Activated naive CD8-positive, alpha-beta T cell (primary cell): ENCODE data around the gene CSTF1.
A peak's percentile ranks its signal among the peaks of the same experiment; 100 is the strongest.
"Not testable (repeated sequence)": the region's sequence is repeated elsewhere in the genome, so short reads cannot be mapped to it uniquely, and the experiment has no call there.

Experiments used
- H3K27ac Mint-ChIP-seq: one replicate; pipeline ENCODE4 v1.8.0; 2021; ENCODE audit warnings: mixed read lengths
- H3K27me3 Mint-ChIP-seq: one replicate; pipeline ENCODE4 v1.8.0; 2021; ENCODE audit warnings: mixed read lengths
- H3K36me3 Mint-ChIP-seq: one replicate; pipeline ENCODE4 v1.8.0; 2021; ENCODE audit warnings: mixed read lengths
- H3K4me1 Mint-ChIP-seq: one replicate; pipeline ENCODE4 v1.8.0; 2021; ENCODE audit warnings: low read depth, mixed read lengths
- H3K4me3 Mint-ChIP-seq: one replicate; pipeline ENCODE4 v1.8.0; 2021; ENCODE audit warnings: mild to moderate bottlenecking, mixed read lengths
- H3K9me3 Mint-ChIP-seq: one replicate; pipeline ENCODE4 v1.8.0; 2021; ENCODE audit warnings: low read depth, mixed read lengths

Gene CSTF1

DNA sequence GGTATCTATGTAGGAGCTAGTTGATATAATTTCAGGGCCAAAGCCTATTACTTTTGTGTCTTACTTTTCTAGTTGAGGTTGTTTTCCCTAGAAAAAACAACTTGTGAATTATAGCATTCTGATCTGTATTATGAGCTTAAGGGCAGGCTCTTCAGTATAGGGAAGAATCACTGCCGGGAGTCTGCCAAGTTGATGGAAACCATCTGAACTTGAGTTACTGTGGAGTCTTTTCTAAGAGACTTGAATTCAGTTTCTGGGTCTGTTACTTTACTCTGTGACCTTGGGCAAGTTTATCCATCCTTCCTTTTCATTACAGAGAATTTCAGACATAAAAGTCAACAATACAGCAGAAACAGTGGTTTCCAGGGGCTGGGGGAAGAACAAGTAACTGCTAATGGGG, 17.5 kb downstream of the CSTF1 start:
- H3K4me3 Mint-ChIP-seq, result no peak overlapping the region
- no peaks in the 10 kb centered on the region for H3K27me3 Mint-ChIP-seq
- no peaks in the 10 kb centered on the region for H3K9me3 Mint-ChIP-seq
- H3K36me3 Mint-ChIP-seq, result peaks cover 6% of the 10 kb centered on the region
- peaks cover 42% of the 10 kb centered on the region for H3K4me1 Mint-ChIP-seq
- peak overlapping the region; percentile 69 for H3K27ac Mint-ChIP-seq

DNA sequence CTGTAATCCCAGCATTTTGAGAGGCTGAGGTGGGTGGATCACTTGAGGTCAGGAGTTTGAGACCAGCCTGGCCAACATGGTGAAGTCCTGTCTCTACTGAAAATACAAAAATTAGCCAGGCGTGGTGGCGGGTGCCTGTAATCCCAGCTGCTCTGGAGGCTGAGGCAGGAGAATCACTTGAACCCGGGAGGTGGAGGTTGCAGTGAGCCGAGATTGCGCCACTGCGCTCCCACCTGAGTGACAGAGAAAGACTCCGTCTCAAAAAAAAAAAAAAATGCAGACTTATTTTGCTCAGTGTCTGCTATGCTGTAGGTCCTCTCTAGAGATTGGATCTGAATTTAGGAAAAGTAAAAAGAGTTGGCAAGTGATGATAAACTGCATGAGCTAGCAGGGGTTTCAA, 18.8 kb downstream of the CSTF1 start:
- not testable (repeated sequence) for H3K9me3 Mint-ChIP-seq, H3K27me3 Mint-ChIP-seq, H3K36me3 Mint-ChIP-seq
- H3K4me1 Mint-ChIP-seq, result peaks cover 49% of the 10 kb centered on the region
- H3K27ac Mint-ChIP-seq, result peak overlapping the region; percentile 96
- peak overlapping the region; percentile 89 for H3K4me3 Mint-ChIP-seq

DNA sequence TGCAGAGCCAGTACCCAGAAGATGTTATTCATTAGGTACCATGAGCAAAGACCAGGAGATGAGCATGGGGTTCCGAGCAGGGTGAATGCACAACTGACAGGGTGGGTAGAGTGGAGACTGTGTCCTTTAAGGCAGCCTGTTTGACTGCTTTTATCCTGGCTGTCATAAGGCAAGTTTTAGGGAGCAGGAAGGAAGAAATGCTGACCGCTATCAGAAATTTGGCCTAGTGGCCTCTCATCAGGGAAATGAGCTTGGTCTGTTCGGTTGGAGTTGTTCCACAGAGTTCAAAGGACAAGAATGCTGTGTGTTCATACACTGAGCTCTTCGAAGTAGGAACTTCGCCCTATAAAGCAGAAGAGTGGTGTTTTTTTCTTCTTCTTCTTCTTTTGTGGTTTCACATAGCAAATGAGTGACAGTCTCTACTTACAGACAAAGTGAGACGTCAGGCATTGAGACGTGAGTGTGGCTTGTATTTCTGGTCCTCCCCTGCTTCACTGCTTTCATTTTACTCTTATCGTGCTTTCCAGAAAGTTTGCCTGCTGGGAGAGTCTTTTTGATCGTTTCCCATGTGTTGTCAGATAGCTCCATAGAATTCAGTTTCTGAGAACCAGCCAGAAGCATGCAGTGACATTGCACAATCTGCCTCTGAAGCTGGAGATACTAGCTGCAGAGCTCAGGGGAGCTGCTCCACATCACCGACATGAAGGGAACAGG, 19.5 kb downstream of the CSTF1 start, which contains the start of gene CASS4:
Gene CASS4, plus strand, starts transcription at position 502 of the 714 bp plus-strand sequence. Its CDS starts 199 bp downstream, at position 701.
- no peaks in the 10 kb centered on the region for H3K27me3 Mint-ChIP-seq
- peak within 1 kb of the TSS; percentile 89 for H3K4me3 Mint-ChIP-seq
- peaks cover 55% of the 10 kb centered on the region for H3K4me1 Mint-ChIP-seq
- H3K27ac Mint-ChIP-seq, result peak within 1 kb of the TSS; percentile 96
- peaks cover 5% of the 10 kb centered on the region for H3K36me3 Mint-ChIP-seq
- H3K9me3 Mint-ChIP-seq, result no peaks in the 10 kb centered on the region

DNA sequence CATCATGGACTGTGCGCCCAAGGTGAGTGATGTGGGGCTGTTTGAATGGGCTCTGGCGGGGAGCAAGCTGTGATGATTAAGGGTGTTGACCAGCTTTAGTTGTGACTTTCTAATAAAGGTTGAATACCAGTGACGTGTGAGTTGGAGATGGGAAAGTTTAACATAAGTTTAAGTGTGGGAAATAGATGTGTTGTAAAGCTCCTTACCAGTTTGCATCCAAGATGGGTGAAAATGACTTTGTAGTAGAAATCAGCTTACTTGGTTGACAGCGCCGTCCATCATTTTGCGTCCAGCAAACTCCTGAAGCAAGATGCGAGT, 20.0 kb downstream of the CSTF1 start:
- peaks cover 5% of the 10 kb centered on the region for H3K36me3 Mint-ChIP-seq

DNA sequence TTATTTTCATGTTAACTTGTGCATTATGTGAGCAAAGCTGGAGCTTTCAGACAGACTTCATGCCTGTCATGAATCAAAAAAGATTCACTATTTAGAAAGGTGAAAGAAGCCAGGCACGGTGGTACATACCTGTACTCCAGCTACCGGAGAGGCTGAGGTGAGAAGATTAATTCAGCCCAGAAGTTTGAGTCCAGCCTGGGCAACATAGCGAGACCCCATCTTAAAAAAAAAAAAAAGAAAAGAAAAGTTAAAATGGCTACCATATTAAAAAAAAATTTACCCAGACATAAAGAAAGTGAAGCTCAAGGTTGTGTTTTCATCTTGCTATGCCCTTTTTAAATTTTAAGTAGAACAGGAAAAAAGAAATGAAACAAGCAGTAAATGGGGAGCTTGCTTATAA, 20.5 kb downstream of the CSTF1 start:
- H3K36me3 Mint-ChIP-seq, result peaks cover 5% of the 10 kb centered on the region
- H3K9me3 Mint-ChIP-seq, result no peaks in the 10 kb centered on the region
- peak overlapping the region; percentile 96 for H3K27ac Mint-ChIP-seq
- no peaks in the 10 kb centered on the region for H3K27me3 Mint-ChIP-seq
- peak overlapping the region; percentile 89 for H3K4me3 Mint-ChIP-seq
- H3K4me1 Mint-ChIP-seq, result peaks cover 65% of the 10 kb centered on the region

More for the DNA sequence above, 20.0 kb downstream of the CSTF1 start:
- Mint-ChIP-seq H3K4me1 (peaks cover 60% of the 10 kb centered on the region), H3K9me3 (no peaks in the 10 kb centered on the region), H3K27me3 (no peaks in the 10 kb centered on the region), H3K27ac (peak overlapping the region; percentile 96), H3K4me3 (peak overlapping the region; percentile 89)

DNA sequence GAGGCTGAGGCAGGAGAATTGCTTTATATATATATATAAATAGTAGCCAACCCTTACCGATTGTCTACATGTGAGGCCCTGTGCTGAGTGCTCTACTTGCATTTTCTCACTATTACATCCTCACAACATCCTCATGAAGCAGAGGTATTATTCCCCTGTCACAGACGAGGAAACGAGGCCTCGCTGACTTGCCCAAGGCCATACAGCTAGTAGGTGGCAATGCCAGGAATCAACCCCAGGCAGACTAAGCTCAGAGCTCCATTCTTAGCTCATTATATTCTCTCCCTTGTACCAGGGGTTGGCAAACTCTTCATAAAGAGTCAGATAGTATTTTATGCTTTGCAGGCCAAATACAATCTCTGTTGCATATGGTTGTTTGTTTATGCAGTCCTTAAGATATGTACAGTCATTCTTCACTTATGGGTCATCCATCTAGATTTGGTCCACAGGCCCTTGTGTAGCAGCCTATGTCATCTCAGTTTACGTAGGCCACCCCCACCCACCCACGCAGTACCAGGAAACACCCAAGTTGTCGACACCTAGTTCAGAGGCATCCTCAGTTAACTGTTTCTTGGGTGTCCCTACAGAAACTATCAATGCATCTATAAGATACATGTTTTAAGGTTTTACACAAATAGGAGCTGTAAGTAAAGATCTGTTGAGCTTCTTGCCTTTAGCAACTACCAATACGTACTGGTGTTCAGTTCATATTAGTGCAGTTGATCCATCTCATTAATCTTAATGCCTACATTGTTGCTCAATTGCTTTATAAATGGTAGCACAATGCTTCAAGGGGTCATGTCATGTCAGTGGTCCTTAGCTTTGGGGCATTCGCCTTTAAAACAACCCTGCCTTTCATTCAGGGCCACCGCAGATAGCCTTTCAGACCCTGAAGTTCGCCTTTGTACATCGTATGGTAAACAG, 22.7 kb downstream of the CSTF1 start:
- peaks cover 9% of the 10 kb centered on the region for H3K36me3 Mint-ChIP-seq
- H3K9me3 Mint-ChIP-seq, result no peaks in the 10 kb centered on the region
- H3K27me3 Mint-ChIP-seq, result no peaks in the 10 kb centered on the region
- peak overlapping the region; percentile 71 for H3K4me3 Mint-ChIP-seq
- H3K27ac Mint-ChIP-seq, result peak overlapping the region; percentile 99
- peaks cover 81% of the 10 kb centered on the region for H3K4me1 Mint-ChIP-seq

DNA sequence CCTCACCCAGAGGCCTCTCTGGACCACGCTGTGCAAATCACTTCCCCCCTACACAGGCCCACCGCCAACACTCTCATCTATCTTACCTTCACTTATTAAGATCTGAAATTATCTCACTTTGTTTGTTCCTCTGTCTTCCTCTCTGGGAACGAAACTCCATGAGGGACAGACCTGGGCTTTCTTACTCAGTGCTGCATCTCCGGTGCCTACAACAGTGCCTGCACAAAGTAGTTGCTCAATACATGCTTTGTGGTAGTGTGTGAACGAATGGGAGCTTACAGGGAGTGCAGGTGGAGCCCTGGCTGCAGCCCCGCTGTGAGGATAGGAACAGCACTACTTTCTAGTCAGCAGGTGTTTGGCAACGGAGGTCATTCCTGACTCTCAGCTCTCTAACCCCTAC, 25.0 kb downstream of the CSTF1 start:
- Mint-ChIP-seq H3K27me3 (no peaks in the 10 kb centered on the region), H3K9me3 (no peaks in the 10 kb centered on the region), H3K27ac (peak overlapping the region; percentile 99), H3K36me3 (peaks cover 8% of the 10 kb centered on the region), H3K4me3 (peak overlapping the region; percentile 86), H3K4me1 (peaks cover 90% of the 10 kb centered on the region)

DNA sequence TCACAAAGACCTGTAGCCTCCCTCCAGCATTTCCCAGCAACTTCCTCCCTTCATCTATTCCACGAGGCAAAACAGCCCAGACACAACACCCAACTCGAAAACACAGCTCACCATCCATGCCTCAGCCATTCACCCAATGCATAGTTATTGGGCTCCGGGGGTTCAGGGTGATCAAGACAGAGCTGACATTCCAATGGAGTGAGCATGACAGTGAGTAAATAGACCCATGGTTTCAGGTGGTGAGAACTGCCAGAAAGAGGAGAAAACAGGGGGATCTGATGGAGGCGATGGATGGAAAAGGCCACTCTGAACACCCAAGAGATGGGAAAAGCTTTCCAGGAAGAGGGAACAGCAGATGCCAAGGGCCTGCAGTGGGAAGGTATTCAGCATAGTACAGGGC, 25.5 kb downstream of the CSTF1 start:
- peak overlapping the region; percentile 86 for H3K4me3 Mint-ChIP-seq
- H3K36me3 Mint-ChIP-seq, result peaks cover 8% of the 10 kb centered on the region
- peak overlapping the region; percentile 99 for H3K27ac Mint-ChIP-seq
- H3K4me1 Mint-ChIP-seq, result peaks cover 90% of the 10 kb centered on the region
- H3K27me3 Mint-ChIP-seq, result no peaks in the 10 kb centered on the region
- H3K9me3 Mint-ChIP-seq, result no peaks in the 10 kb centered on the region

DNA sequence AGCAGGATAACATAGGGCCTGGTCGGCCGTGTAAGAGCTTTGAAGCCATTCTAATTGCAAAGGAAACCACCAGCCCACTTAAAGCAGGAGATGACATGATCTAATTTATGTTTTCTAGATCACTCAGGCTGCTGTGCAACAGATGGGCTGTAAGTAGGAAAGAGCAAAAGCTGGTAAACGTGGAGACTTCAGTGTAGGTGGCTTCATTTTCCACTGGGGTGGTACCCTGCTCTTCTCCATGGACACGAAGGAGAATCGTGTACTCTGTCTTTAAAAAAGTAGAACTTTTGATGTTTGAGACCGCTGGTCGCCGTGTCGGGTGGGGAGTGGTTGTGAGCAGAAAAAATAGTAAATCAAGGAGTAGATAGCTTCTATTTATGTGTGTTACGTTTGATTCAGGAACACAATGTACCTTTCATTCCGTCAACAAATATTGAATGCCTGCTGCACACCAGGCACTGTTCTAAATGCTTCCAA, 26.0 kb downstream of the CSTF1 start:
- no peaks in the 10 kb centered on the region for H3K27me3 Mint-ChIP-seq
- peak overlapping the region; percentile 86 for H3K4me3 Mint-ChIP-seq
- H3K27ac Mint-ChIP-seq, result peak overlapping the region; percentile 99
- peaks cover 8% of the 10 kb centered on the region for H3K36me3 Mint-ChIP-seq
- H3K9me3 Mint-ChIP-seq, result no peaks in the 10 kb centered on the region
- H3K4me1 Mint-ChIP-seq, result peaks cover 88% of the 10 kb centered on the region

DNA sequence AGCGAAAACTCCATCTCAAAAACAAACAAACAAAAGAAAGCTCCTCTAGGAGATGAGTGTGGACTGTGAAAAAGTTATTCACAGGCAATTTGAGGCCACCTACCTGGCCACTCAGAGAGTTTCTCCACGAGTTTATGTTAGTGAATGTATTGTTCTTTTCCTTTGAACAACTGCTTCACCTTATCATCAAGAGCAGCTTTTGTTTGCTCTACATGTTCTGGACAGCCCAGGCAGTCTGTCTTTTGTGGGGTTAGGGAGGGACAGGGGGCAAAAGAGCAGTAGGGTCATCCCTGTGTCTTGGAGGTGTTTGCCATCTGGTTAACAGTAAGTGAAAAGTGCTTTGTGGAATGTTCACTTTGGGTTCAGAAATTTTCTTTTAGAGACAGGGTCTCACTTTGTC, 27.6 kb downstream of the CSTF1 start:
- Mint-ChIP-seq H3K36me3 (peaks cover 8% of the 10 kb centered on the region), H3K4me3 (peak overlapping the region; percentile 7), H3K4me1 (peaks cover 79% of the 10 kb centered on the region), H3K27ac (peak overlapping the region; percentile 90), H3K27me3 (no peaks in the 10 kb centered on the region), H3K9me3 (no peaks in the 10 kb centered on the region)

DNA sequence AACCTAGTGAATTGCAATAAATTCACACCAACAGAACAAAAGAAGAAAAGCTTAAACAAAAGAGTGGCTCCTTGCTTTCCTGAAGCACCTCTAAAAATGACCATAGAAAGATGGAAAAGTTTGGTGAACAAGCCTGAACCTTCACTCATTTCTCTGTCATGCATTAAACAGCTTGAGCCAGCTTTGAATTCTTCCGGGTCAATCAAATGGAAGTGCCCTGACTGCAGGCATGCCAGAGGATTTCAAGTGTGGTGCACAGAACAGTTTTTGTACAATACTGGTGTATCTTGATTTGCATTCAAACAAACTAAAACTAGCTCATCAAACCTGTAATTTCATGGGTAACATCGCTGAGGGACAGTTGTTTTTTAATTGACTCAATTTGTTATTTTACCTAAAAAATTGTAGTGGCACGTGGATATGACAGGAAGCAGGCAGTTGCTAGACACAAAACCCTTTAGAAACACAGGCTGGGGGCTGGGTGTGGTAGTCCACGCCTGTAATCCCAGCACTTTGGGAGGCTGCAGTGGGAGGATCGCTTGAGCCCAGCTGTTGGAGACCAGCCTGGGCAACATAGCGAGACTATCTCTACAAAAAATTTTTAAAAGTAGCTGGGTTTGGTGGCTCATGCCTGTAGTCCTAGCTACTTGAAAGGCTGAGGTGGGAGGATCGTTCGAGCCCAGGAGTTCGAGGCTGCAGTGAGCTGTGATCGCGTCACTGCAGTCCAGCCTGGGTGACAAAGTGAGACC, 28.7 kb downstream of the CSTF1 start:
- Mint-ChIP-seq H3K4me1 (peaks cover 80% of the 10 kb centered on the region), H3K9me3 (no peaks in the 10 kb centered on the region), H3K27me3 (no peaks in the 10 kb centered on the region), H3K27ac (peak overlapping the region; percentile 90), H3K4me3 (peak overlapping the region; percentile 66), H3K36me3 (peaks cover 8% of the 10 kb centered on the region)

DNA sequence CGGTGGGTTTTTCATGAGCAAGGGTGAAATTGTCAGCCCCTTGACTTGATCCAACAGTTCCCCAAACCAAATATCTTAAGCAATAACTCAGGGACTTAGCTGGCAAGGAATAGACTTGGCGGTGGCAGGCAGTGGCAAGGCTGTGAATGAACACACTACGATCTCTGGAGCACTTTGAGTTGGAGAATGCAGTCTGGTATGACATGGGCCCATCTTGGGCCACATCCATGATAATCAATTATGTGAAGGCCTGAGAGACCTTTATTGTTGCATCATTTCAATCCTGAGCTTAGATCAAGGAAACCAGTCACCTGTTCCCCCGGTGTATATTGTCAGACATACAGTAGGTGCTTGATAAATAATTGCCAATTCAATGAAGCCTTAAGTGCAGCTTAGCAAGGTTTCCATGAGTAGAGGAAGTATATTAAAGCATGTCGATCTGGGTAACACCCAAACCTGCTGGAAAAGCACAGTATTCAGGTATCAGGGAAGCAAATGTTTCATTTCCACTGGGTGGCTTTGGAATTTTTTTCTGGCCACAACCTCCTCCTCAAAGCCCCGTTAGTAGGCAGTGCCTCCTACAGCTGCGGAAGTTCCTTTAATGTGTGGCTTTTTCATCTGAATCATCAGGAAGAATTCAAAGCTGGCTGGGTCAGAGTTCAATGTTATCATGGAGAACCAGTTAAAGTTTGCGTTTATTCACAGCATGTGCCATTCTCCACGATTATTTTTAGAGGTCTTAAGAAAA, 29.8 kb downstream of the CSTF1 start:
- H3K36me3 Mint-ChIP-seq, result peaks cover 4% of the 10 kb centered on the region
- peak overlapping the region; percentile 94 for H3K27ac Mint-ChIP-seq
- peaks cover 74% of the 10 kb centered on the region for H3K4me1 Mint-ChIP-seq
- no peaks in the 10 kb centered on the region for H3K27me3 Mint-ChIP-seq
- H3K4me3 Mint-ChIP-seq, result peak overlapping the region; percentile 28
- no peaks in the 10 kb centered on the region for H3K9me3 Mint-ChIP-seq

DNA sequence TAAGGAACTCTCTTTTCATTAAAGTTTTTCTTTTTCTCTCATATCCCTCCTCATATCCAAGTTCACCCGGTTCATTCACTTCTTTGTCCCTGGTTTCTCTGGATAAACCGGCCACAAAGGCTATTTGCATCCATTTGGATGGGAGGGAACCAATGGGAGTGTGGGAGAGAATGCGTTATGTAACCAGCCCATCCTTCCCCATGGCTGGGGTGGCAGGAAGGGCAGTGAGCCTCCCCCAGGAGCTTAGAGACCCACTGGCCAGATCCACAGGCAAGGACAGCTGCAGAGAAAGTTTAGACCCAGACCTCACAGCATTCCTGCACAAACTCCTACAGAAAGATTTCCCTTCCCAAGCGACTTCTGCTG, 30.4 kb downstream of the CSTF1 start:
- no peaks in the 10 kb centered on the region for H3K9me3 Mint-ChIP-seq
- peak overlapping the region; percentile 94 for H3K27ac Mint-ChIP-seq
- H3K36me3 Mint-ChIP-seq, result peaks cover 4% of the 10 kb centered on the region
- H3K27me3 Mint-ChIP-seq, result no peaks in the 10 kb centered on the region
- H3K4me1 Mint-ChIP-seq, result peaks cover 74% of the 10 kb centered on the region
- H3K4me3 Mint-ChIP-seq, result peak overlapping the region; percentile 28

DNA sequence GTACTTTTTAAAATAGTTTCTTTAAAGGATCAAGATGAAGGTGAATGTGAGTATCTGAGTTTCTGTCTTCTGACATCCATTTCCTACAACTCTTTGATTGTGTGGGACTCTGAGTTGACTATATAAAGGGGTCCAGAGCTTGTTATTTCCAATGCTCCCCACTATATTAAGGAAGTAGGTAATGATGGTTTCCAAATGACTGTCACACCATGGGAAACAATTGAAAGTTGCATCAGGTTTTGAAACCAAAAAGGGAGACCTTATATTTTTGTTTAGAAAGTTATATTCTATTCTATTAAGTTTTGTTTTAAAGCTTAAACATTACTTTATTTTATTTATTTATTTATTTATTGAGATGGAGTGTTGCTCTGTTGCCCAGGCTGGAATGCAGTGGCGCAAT, 30.8 kb downstream of the CSTF1 start:
- Mint-ChIP-seq H3K4me3 (peak overlapping the region; percentile 28), H3K9me3 (no peaks in the 10 kb centered on the region), H3K27me3 (no peaks in the 10 kb centered on the region), H3K4me1 (peaks cover 74% of the 10 kb centered on the region), H3K27ac (peak overlapping the region; percentile 94), H3K36me3 (peaks cover 7% of the 10 kb centered on the region)
